ENCODE measurements around the gene CCR5AS.

Gene CCR5AS

DNA sequence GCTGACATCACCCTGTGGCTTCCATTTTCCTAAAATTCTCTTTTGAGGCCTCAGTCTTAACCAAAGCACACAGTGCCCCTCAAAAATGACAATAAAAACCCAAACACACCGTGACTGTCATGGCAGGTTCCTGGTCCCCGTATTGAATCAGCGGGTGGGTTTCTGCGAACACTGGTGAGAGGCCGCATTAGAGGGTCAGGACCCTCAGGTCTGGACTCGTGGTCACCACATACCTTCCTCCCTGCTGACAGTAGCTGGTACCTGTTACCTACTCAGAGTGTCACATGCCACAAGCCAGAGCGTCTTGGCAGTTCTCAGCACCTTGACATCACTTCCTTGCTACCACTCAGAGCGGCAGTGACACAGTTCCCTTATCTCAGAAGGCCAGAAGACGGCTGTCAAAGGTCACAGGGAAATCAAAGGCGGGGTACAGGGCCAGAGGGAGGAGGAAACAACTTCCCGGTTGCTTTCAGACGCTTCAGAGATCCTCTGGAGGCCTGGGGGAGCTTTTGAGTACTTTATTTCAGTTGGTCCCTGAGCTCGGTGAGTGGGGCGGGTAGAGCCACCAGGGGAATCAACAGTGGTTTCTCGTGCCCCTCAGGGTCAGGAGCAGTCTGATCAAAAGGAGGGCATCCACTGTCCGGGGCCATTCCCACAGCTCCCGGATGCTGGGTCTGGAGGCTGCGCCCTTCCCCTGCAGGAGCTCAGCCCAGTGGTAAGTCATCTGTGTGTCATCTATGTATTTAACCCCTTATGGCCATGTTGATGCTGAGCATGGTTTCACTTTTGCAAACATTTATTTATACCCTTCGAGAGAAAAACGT, at the start of gene CCR5AS, which contains the start of gene CCRL2:
Gene CCR5AS, minus strand, starts transcription at position 279 of the 824 bp plus-strand sequence.
Gene CCRL2, plus strand, starts transcription at position 472 of the 824 bp plus-strand sequence. CDS start 821 bp downstream, outside the sequence.
- H3K27me3 Mint-ChIP-seq = no peaks in the 10 kb centered on the region
- peak; percentile 65 for DNase-seq

DNA sequence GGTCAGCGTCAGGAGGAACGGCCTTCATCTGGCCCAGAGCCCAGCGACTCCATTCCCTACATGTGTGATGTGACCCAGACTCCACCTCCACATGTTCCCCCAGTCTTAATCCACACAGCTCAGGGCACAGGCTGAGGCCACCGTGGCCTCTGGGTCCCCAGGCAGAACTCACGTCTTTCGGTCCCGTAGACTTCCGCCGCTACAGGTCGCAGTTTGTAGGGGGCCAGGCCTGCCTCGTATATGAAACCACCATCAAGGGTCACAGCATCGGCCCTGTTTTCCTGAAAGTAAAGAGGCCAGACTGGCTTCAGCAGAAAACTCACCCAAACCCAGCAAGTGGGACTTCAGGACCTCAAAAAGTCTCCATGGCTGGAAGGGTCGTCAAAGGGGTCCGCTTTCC, 49.3 kb upstream of the CCR5AS start:
- H3K4me3 Mint-ChIP-seq = no peak overlapping the region
- DNase-seq (no peak), ATAC-seq (replicated peaks) (no peak)
- no peaks in the 10 kb centered on the region for H3K4me1 Mint-ChIP-seq
- H3K9me3 Mint-ChIP-seq = peaks cover 0 to 5% of the 10 kb centered on the region in 2 donors
- no peak overlapping the region for H3K27ac Mint-ChIP-seq
- H3K36me3 Mint-ChIP-seq = peaks cover 0 to 3% of the 10 kb centered on the region in 2 donors
- peaks cover 23 to 26% of the 10 kb centered on the region in 2 donors for H3K27me3 Mint-ChIP-seq

More for the DNA sequence above, at the start of gene CCR5AS, which contains the start of gene CCRL2:
- Mint-ChIP-seq H3K27ac (peak within 1 kb of the TSS; percentile 97), H3K4me1 (peaks cover 32 to 58% of the 10 kb centered on the region in 2 donors), H3K4me3 (peak within 1 kb of the TSS; percentile 88 to 94), H3K9me3 (peaks cover 4 to 5% of the 10 kb centered on the region in 2 donors), H3K36me3 (peaks cover 11 to 30% of the 10 kb centered on the region in 2 donors)
- peak; percentile 90 to 91 for ATAC-seq (replicated peaks)

DNA sequence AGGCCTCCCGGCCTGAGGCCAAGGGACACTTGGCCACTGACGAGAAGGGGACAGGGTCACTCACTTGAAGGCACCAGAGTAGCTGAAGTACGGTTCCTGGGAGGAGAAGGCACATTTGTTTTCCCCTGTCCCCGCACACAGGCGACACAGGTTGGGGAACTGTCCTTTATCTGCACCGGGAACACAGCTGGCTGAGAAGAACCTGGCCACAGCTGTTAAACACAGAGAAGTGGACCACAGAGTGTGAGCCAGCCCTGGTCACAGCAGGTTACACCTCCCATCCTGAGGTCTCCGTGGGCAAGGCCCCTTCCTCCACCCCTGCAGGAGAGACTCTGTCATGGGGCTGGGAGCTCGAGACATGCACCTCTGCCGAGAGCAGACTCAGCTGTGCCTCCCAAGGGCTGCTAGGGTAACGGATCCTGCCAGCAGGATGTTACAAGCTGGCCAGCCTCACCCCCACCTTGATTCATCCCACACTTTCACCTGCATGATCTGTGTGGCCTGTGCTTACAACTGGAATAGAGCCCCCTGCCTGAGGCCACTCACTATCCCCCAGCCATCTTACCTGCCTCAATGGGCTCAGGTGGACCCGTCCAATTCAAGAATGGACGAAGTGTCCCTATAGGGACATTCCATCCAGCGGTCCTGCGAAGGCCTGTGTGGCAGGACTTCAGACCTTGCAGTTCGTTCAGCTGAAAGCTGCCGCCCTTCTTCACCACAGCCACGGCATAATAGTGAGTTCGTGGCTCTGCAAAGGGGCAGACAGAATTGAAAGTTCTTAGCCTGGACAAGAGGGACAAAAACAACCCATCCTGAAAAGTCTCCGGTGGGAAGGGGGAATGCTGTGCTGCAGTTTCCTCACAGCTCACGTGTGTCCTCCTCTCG, 48.6 kb upstream of the CCR5AS start:
- H3K27ac Mint-ChIP-seq = no peak overlapping the region
- peaks cover 21 to 28% of the 10 kb centered on the region in 2 donors for H3K27me3 Mint-ChIP-seq
- H3K4me1 Mint-ChIP-seq = no peaks in the 10 kb centered on the region
- DNase-seq = no peak
- H3K4me3 Mint-ChIP-seq = no peak overlapping the region
- H3K36me3 Mint-ChIP-seq = peaks cover 0 to under 1% of the 10 kb centered on the region in 2 donors
- peaks cover 0 to 4% of the 10 kb centered on the region in 2 donors for H3K9me3 Mint-ChIP-seq
- no peak for ATAC-seq (replicated peaks)

GRCh38 chr3:46454606-46455005, 47.7 kb upstream of the CCR5AS start:
- Mint-ChIP-seq H3K27ac (no peak overlapping the region), H3K4me3 (no peak overlapping the region), H3K36me3 (no peaks in the 10 kb centered on the region), H3K27me3 (peaks cover 12 to 22% of the 10 kb centered on the region in 2 donors), H3K9me3 (no peaks in the 10 kb centered on the region), H3K4me1 (no peaks in the 10 kb centered on the region)
- DNase-seq = no peak
- no peak for ATAC-seq (replicated peaks)

DNA sequence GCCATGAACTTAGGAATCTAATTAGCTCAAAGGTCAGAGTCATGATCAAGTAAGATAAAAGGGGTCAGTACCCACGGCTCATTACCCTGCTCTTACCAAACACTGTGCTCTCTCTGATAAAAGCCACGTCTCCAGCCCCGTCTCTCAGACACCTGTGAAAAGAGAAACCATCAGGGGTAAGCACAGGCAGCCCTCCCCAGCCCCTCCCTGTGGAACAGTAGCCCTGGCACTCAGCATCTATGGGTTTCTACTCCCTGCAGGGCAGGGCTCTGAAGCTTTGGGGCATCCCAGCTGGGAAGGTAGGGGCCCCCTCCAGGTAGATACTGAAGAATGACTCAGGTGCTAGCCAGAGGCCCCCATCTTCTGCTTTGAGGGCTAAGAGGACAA, 47.3 kb upstream of the CCR5AS start:
- H3K36me3 Mint-ChIP-seq = no peaks in the 10 kb centered on the region
- no peaks in the 10 kb centered on the region for H3K4me1 Mint-ChIP-seq
- no peaks in the 10 kb centered on the region for H3K9me3 Mint-ChIP-seq
- no peak overlapping the region for H3K4me3 Mint-ChIP-seq
- peaks cover 9 to 23% of the 10 kb centered on the region in 2 donors for H3K27me3 Mint-ChIP-seq
- DNase-seq = no peak
- ATAC-seq (replicated peaks) = no peak
- no peak overlapping the region for H3K27ac Mint-ChIP-seq

GRCh38 chr3:46453526-46454208, 46.8 kb upstream of the CCR5AS start:
- ATAC-seq (replicated peaks) (no peak), DNase-seq (no peak)
- Mint-ChIP-seq H3K36me3 (no peaks in the 10 kb centered on the region), H3K27ac (no peak overlapping the region), H3K4me1 (no peaks in the 10 kb centered on the region), H3K9me3 (no peaks in the 10 kb centered on the region), H3K4me3 (no peak overlapping the region), H3K27me3 (peaks cover 9 to 28% of the 10 kb centered on the region in 2 donors)

GRCh38 chr3:46449755-46450552, 43.1 kb upstream of the CCR5AS start:
- H3K36me3 Mint-ChIP-seq = no peaks in the 10 kb centered on the region

GRCh38 chr3:46448721-46449120, 41.9 kb upstream of the CCR5AS start:
- DNase-seq = no peak

More at GRCh38 chr3:46449755-46450552, 43.1 kb upstream of the CCR5AS start:
- H3K9me3 Mint-ChIP-seq = no peaks in the 10 kb centered on the region
- no peak overlapping the region for H3K27ac Mint-ChIP-seq
- DNase-seq (no peak), ATAC-seq (replicated peaks) (no peak)
- H3K4me3 Mint-ChIP-seq = no peak overlapping the region
- peaks cover 2 to 8% of the 10 kb centered on the region in 2 donors for H3K4me1 Mint-ChIP-seq
- H3K27me3 Mint-ChIP-seq = peaks cover 9 to 29% of the 10 kb centered on the region in 2 donors

GRCh38 chr3:46447228-46447985, 40.5 kb upstream of the CCR5AS start:
- peaks cover 4 to 24% of the 10 kb centered on the region in 2 donors for H3K27me3 Mint-ChIP-seq
- no peak overlapping the region for H3K4me3 Mint-ChIP-seq
- peaks cover 2 to 8% of the 10 kb centered on the region in 2 donors for H3K4me1 Mint-ChIP-seq
- DNase-seq (no peak), ATAC-seq (replicated peaks) (peak in 1 of 2 donors; percentile 45)
- no peaks in the 10 kb centered on the region for H3K36me3 Mint-ChIP-seq
- no peak overlapping the region for H3K27ac Mint-ChIP-seq
- no peaks in the 10 kb centered on the region for H3K9me3 Mint-ChIP-seq

More at GRCh38 chr3:46448721-46449120, 41.9 kb upstream of the CCR5AS start:
- ATAC-seq (replicated peaks) = no peak
- H3K27me3 Mint-ChIP-seq = peaks cover 4 to 24% of the 10 kb centered on the region in 2 donors
- H3K9me3 Mint-ChIP-seq = no peaks in the 10 kb centered on the region
- no peak overlapping the region for H3K4me3 Mint-ChIP-seq
- H3K27ac Mint-ChIP-seq = no peak overlapping the region
- peaks cover 2 to 8% of the 10 kb centered on the region in 2 donors for H3K4me1 Mint-ChIP-seq
- H3K36me3 Mint-ChIP-seq = no peaks in the 10 kb centered on the region

DNA sequence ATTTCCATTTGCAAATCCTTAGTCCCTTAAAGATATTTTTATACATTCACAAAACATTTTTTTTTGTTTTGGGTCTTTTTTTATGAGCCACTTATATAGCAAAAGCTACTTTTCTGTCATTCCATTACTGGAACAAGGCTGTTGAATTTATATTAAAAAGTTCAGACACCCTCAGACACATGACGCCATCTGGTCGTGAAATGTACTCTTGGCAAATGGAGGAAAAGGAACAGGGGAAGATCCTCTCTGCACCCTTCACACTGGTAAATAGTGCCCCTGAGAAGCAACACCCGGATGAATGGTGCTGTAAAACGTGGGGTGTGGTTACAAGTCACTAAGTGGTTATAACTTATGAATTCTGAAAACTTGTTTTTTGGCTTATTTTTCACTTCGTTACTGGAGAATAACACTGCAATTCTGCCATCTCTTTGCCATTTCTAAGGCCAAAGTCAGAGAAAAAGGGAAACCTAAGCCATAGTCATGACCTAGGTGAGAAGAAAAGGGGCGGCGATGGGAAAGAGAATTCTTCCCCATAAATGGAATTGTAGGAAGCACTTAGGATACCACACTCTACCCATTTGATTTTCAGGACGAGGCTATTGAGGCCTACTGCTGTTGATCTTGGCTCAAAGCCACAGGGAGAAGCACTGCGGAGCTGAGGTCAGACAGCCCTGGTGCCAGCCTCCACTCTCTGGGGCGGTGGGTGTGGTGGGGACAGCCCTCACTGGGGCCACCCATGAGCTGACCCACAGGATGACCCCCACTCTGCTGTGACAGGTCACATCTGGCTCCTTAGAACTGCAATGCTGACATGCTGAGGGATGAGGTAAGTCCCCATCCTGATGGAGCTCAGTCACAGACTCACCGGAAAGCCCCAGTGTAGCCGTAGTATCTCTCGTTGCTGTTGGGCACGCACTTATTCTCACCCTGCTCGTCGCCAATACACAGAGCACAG, 36.0 kb upstream of the CCR5AS start:
- Mint-ChIP-seq H3K4me3 (no peak overlapping the region), H3K9me3 (peaks cover 0 to 1% of the 10 kb centered on the region in 2 donors), H3K4me1 (peaks cover 18 to 47% of the 10 kb centered on the region in 2 donors), H3K27me3 (no peaks in the 10 kb centered on the region), H3K36me3 (no peaks in the 10 kb centered on the region), H3K27ac (no peak overlapping the region)
- DNase-seq (no peak), ATAC-seq (replicated peaks) (no peak)

DNA sequence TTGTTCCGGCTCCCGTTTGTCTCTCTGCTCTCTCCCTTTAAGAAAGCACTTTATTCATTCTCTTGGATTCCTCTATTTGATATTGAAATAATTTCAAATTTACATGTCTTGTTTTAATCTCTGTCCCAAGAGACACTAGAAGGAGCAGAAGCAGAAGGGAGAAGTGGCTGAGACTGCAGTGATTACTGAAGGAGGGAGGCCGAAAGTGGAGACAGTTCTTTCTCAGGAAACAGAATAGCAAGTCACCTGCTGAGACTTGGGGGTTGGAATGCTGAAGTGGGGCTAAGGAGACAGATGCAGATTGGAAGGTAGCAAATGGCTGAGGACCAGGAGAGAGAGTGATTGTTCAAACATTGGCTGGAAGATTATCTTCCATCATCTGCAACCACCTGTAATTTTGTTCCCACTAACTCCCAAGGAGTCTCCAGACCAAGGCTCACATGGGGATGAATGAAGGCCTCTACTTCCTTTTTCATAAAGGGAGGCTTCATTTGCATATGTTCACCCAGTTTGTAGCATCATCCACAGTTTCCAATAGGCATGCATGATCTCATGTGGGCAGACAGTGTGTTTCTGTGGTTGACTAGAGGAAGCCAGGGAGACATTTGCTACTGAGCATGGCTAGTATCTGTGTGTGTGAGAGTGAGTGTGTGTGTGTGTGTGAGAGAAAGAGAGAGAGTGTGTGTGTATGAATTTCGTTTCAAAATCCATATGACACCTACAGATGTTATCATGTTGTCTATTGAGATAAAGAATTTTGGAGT, 33.8 kb upstream of the CCR5AS start:
- peak overlapping the region; percentile 89 for H3K27ac Mint-ChIP-seq
- H3K27me3 Mint-ChIP-seq = no peaks in the 10 kb centered on the region
- H3K9me3 Mint-ChIP-seq = peaks cover 0 to 1% of the 10 kb centered on the region in 2 donors
- peak overlapping the region; percentile 22 to 25 for H3K4me3 Mint-ChIP-seq
- peak; percentile 46 for DNase-seq
- H3K4me1 Mint-ChIP-seq = peaks cover 15 to 39% of the 10 kb centered on the region in 2 donors
- H3K36me3 Mint-ChIP-seq = no peaks in the 10 kb centered on the region
- peak; percentile 98 for ATAC-seq (replicated peaks)

All from stimulated activated naive B cell treated with anti-CD40 and anti-IgM and Interleukin-4, amounts not matched to agents 10 μg/mL and 1 μg/mL and 100 μg/mL, for 72 hours (primary cell).